ENCODE data around the gene GKAP1. TPM values are rescaled to one million over a fixed set of nuclear protein-coding genes. Genes with fewer than 3 reads are reported as not detected.
A peak's percentile ranks its signal among the peaks of the same experiment; 100 is the strongest.

Gene GKAP1
- total and polyA plus RNA-seq, 2 of the 13 experiments (the other 11 are each of a cell fraction or from before 2014, with no cell fraction given) = 5.6 to 6.1 TPM

DNA sequence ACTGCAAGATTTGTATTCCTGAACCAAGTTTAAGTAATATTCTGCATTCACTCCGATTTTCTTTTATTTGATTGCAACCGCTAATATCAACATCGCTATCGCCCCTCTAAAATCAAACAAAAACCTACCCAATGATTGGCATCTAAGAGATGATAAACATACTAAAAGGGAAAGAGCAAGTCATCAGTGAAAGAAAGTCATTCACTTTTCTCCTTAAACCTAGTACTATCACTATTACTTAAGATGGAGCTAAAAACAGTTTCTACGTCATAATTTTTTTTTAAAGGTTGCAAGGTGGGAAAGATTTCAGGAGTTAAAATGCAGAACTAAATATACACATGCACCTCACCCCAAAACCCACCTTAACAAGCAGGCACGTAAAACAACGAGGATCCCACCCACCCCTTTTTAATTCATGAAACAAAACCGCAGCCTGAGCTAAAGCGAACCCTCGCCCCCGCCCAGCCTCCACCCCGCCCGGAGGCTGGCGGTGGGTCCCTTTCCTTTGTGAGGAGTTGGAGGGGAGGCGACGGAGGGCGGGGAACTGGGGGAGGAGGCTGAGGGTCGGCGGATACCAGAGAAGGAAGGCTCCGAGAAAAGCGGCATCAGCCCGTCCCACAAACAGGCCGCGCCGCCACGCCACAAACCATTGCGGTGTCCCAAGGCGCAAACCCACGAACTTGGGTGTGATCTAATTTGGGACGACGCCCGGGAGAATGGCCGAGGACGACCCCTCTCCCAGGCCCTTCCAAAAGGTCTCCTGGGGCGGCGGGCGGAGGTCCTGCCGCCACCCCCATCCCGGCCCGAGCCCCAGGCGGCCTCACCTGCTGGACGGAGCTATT lies 110.7 kb downstream of the GKAP1 start (continued):
- TF ChIP-seq, protein P1, sequence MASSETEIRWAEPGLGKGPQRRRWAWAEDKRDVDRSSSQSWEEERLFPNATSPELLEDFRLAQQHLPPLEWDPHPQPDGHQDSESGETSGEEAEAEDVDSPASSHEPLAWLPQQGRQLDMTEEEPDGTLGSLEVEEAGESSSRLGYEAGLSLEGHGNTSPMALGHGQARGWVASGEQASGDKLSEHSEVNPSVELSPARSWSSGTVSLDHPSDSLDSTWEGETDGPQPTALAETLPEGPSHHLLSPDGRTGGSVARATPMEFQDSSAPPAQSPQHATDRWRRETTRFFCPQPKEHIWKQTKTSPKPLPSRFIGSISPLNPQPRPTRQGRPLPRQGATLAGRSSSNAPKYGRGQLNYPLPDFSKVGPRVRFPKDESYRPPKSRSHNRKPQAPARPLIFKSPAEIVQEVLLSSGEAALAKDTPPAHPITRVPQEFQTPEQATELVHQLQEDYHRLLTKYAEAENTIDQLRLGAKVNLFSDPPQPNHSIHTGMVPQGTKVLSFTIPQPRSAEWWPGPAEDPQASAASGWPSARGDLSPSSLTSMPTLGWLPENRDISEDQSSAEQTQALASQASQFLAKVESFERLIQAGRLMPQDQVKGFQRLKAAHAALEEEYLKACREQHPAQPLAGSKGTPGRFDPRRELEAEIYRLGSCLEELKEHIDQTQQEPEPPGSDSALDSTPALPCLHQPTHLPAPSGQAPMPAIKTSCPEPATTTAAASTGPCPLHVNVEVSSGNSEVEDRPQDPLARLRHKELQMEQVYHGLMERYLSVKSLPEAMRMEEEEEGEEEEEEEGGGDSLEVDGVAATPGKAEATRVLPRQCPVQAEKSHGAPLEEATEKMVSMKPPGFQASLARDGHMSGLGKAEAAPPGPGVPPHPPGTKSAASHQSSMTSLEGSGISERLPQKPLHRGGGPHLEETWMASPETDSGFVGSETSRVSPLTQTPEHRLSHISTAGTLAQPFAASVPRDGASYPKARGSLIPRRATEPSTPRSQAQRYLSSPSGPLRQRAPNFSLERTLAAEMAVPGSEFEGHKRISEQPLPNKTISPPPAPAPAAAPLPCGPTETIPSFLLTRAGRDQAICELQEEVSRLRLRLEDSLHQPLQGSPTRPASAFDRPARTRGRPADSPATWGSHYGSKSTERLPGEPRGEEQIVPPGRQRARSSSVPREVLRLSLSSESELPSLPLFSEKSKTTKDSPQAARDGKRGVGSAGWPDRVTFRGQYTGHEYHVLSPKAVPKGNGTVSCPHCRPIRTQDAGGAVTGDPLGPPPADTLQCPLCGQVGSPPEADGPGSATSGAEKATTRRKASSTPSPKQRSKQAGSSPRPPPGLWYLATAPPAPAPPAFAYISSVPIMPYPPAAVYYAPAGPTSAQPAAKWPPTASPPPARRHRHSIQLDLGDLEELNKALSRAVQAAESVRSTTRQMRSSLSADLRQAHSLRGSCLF (CRISPR knock-in tag; IDR thresholded peaks at IDR 0.05; ENCODE audit: borderline replicate concordance) = no peak
- peak; percentile 3; the same call in 1 of the 2 replicates for TF ChIP-seq ZNF333 (CRISPR knock-in tag; IDR thresholded peaks at IDR 0.05; ENCODE audit: borderline replicate concordance)
- TF ChIP-seq, protein P2, sequence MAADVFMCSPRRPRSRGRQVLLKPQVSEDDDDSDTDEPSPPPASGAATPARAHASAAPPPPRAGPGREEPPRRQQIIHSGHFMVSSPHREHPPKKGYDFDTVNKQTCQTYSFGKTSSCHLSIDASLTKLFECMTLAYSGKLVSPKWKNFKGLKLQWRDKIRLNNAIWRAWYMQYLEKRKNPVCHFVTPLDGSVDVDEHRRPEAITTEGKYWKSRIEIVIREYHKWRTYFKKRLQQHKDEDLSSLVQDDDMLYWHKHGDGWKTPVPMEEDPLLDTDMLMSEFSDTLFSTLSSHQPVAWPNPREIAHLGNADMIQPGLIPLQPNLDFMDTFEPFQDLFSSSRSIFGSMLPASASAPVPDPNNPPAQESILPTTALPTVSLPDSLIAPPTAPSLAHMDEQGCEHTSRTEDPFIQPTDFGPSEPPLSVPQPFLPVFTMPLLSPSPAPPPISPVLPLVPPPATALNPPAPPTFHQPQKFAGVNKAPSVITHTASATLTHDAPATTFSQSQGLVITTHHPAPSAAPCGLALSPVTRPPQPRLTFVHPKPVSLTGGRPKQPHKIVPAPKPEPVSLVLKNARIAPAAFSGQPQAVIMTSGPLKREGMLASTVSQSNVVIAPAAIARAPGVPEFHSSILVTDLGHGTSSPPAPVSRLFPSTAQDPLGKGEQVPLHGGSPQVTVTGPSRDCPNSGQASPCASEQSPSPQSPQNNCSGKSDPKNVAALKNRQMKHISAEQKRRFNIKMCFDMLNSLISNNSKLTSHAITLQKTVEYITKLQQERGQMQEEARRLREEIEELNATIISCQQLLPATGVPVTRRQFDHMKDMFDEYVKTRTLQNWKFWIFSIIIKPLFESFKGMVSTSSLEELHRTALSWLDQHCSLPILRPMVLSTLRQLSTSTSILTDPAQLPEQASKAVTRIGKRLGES (CRISPR knock-in tag; IDR thresholded peaks at IDR 0.05; ENCODE audit: borderline replicate concordance) = no peak

Data from HepG2 (cell line).